ENCODE measurements around the gene CCDC171. TPM values are rescaled to one million over a fixed set of nuclear protein-coding genes. Genes with fewer than 3 reads are reported as not detected.

CCDC171 gene
- polyA plus RNA-seq, 3 donors = 0.08 to 0.17 (median 0.10) TPM

GRCh38 chr9:15867334-15867733 is 314.5 kb downstream of the CCDC171 start:
- H3K4me3 ChIP-seq (replicated peaks in 1 of 3; ENCODE audit: low read depth in 2 of 3, low read length in 3 of 3) = no peak overlapping the region
- no peak overlapping the region for H3K9ac ChIP-seq (ENCODE audit: insufficient read depth, low read length, poor library complexity, severe bottlenecking)
- H3K27me3 ChIP-seq (ENCODE audit: control insufficient read depth in 2 of 2, insufficient read depth in 2 of 2, low read length in 2 of 2) = no peaks in the 10 kb centered on the region
- no peak for DNase-seq
- intact Hi-C loops (cut with micrococcal nuclease) = no loop called here
- no peaks in the 10 kb centered on the region for H4K20me1 ChIP-seq (ENCODE audit: insufficient read depth, low read length)
- H3K9me3 Mint-ChIP-seq = peaks cover 0 to 3% (median 0%) of the 10 kb centered on the region in 7 donors
- H3K4me2 ChIP-seq (replicated peaks; ENCODE audit: extremely low read depth, low read length, poor library complexity, severe bottlenecking) = no peak overlapping the region
- H3K4me3 Mint-ChIP-seq = no peak overlapping the region
- no peak overlapping the region for H3K27ac Mint-ChIP-seq
- H3K27ac ChIP-seq (ENCODE audit: low read depth in 1 of 2, low read length in 2 of 2) = no peak overlapping the region
- WGBS (ENCODE audit: insufficient coverage) = no CpG with 5 or more reads among the region's 2 CpGs
- no peaks in the 10 kb centered on the region for H3K36me3 Mint-ChIP-seq
- no peaks in the 10 kb centered on the region for H3K36me3 ChIP-seq (replicated peaks in 1 of 2; ENCODE audit: control insufficient read depth in 1 of 2, insufficient read depth in 2 of 2, low read length in 2 of 2)
- no peak for TF ChIP-seq CTCF (IDR thresholded peaks at IDR 0.05)
- H3K4me1 ChIP-seq (ENCODE audit: control insufficient read depth in 1 of 2, insufficient read depth in 2 of 2, low read length in 2 of 2) = no peaks in the 10 kb centered on the region
- H3K4me1 Mint-ChIP-seq = no peaks in the 10 kb centered on the region
- no peak overlapping the region for H2AFZ ChIP-seq (ENCODE audit: insufficient read depth, low read depth, low read length, poor library complexity, severe bottlenecking)
- H3K79me2 ChIP-seq (ENCODE audit: insufficient read depth, low read length) = no peaks in the 10 kb centered on the region
- H3K27me3 Mint-ChIP-seq (ENCODE audit: low read depth in 3 of 3) = no peaks in the 10 kb centered on the region
- no peaks in the 10 kb centered on the region for H3K9me3 ChIP-seq (replicated peaks in 1 of 2; ENCODE audit: control insufficient read depth in 1 of 2, insufficient read depth in 1 of 2, low read length in 2 of 2)

- H3K9ac ChIP-seq (ENCODE audit: insufficient read depth, low read length, poor library complexity, severe bottlenecking) = no peak overlapping the region
- no peaks in the 10 kb centered on the region for H3K79me2 ChIP-seq (ENCODE audit: insufficient read depth, low read length)
- Mint-ChIP-seq H3K36me3 (no peaks in the 10 kb centered on the region), H3K4me3 (no peak overlapping the region), H3K4me1 (no peaks in the 10 kb centered on the region), H3K27ac (no peak overlapping the region), H3K9me3 (no peaks in the 10 kb centered on the region), H3K27me3 (ENCODE audit: low read depth in 3 of 3) (no peaks in the 10 kb centered on the region)
- DNase-seq = no peak
- H3K4me3 ChIP-seq (replicated peaks in 1 of 3; ENCODE audit: low read depth in 2 of 3, low read length in 3 of 3) = no peak overlapping the region
- no peak for TF ChIP-seq CTCF (IDR thresholded peaks at IDR 0.05)
- intact Hi-C loops (cut with micrococcal nuclease) = no loop called here
- no peaks in the 10 kb centered on the region for H3K4me1 ChIP-seq (ENCODE audit: control insufficient read depth in 1 of 2, insufficient read depth in 2 of 2, low read length in 2 of 2)
- H4K20me1 ChIP-seq (ENCODE audit: insufficient read depth, low read length) = no peaks in the 10 kb centered on the region
- no peak overlapping the region for H3K4me2 ChIP-seq (replicated peaks; ENCODE audit: extremely low read depth, low read length, poor library complexity, severe bottlenecking)
- no peaks in the 10 kb centered on the region for H3K27me3 ChIP-seq (ENCODE audit: control insufficient read depth in 2 of 2, insufficient read depth in 2 of 2, low read length in 2 of 2)
- no peak overlapping the region for H2AFZ ChIP-seq (ENCODE audit: insufficient read depth, low read depth, low read length, poor library complexity, severe bottlenecking)
- no peaks in the 10 kb centered on the region for H3K36me3 ChIP-seq (replicated peaks in 1 of 2; ENCODE audit: control insufficient read depth in 1 of 2, insufficient read depth in 2 of 2, low read length in 2 of 2)
- no peak overlapping the region for H3K27ac ChIP-seq (ENCODE audit: low read depth in 1 of 2, low read length in 2 of 2)
- H3K9me3 ChIP-seq (replicated peaks in 1 of 2; ENCODE audit: control insufficient read depth in 1 of 2, insufficient read depth in 1 of 2, low read length in 2 of 2) = no peaks in the 10 kb centered on the region
Observed at GRCh38 chr9:15867988-15868387, 315.1 kb downstream of the CCDC171 start.

Measured in CD14-positive monocyte (primary cell).